Measurements from ENCODE around the gene FOXD2.

The FOXD2 gene

GRCh38 chr1:47439819-47440598, 2.2 kb downstream of the FOXD2 start:
- no peak overlapping the region for H3K4me3 ChIP-seq (ENCODE audit: low read depth, low read length)
- TF ChIP-seq CTCF (IDR thresholded peaks at IDR 0.05; ENCODE audit: borderline replicate concordance, insufficient read depth, low read depth, low read length) = no peak

GRCh38 chr1:47440599-47441081, 2.8 kb downstream of the FOXD2 start:
- no peak overlapping the region for H3K4me3 ChIP-seq (ENCODE audit: low read depth, low read length)
- no peak for TF ChIP-seq CTCF (IDR thresholded peaks at IDR 0.05; ENCODE audit: borderline replicate concordance, insufficient read depth, low read depth, low read length)

GRCh38 chr1:47441450-47442106, 3.7 kb downstream of the FOXD2 start:
- H3K4me3 ChIP-seq (ENCODE audit: low read depth, low read length) = no peak overlapping the region
- no peak for TF ChIP-seq CTCF (IDR thresholded peaks at IDR 0.05; ENCODE audit: borderline replicate concordance, insufficient read depth, low read depth, low read length)

GRCh38 chr1:47442202-47442601, 4.4 kb downstream of the FOXD2 start:
- H3K4me3 ChIP-seq (ENCODE audit: low read depth, low read length) = no peak overlapping the region
- TF ChIP-seq CTCF (IDR thresholded peaks at IDR 0.05; ENCODE audit: borderline replicate concordance, insufficient read depth, low read depth, low read length) = no peak

- TF ChIP-seq CTCF (IDR thresholded peaks at IDR 0.05; ENCODE audit: borderline replicate concordance, insufficient read depth, low read depth, low read length) = no peak
- H3K4me3 ChIP-seq (ENCODE audit: low read depth, low read length) = no peak overlapping the region
Observed at GRCh38 chr1:47442842-47443529, 5.1 kb downstream of the FOXD2 start.

GRCh38 chr1:47443530-47444296, 5.9 kb downstream of the FOXD2 start:
- H3K4me3 ChIP-seq (ENCODE audit: low read depth, low read length) = no peak overlapping the region
- TF ChIP-seq CTCF (IDR thresholded peaks at IDR 0.05; ENCODE audit: borderline replicate concordance, insufficient read depth, low read depth, low read length) = no peak
